Activated CD8-positive, alpha-beta T cell treated with anti-CD3 and anti-CD28 coated beads for 36 hours (primary cell): ENCODE data around the gene DUOXA1. TPM values are rescaled to one million over a fixed set of nuclear protein-coding genes. Genes with fewer than 3 reads are reported as not detected.

Source experiments
- ATAC-seq: fragments of 200-7000 bp; cut with Tn5 transposase; one replicate; pipeline ENCODE4 v1.10.0; 2021; ENCODE audit warnings: mild to moderate bottlenecking, moderate library complexity
- CTCF ChIA-PET: fragments of 350-600 bp; sonication (Branson Sonifier 250); formaldehyde crosslinking; loops from one replicate; lab custom pipeline; 2021; ENCODE audit warnings: antibody characterized with exemption; lab: Charles Lee
- POLR2A ChIA-PET: fragments of 350-600 bp; sonication (Branson Sonifier 250); formaldehyde crosslinking; loops from one replicate; lab custom pipeline; 2021; ENCODE audit warnings: antibody characterized with exemption; lab: Charles Lee
- DNase-seq: peaks from one replicate; pipeline ENCODE4 v3.0.0-alpha.2; 2020
- H3K27ac Mint-ChIP-seq: one replicate; pipeline ENCODE4 v1.8.0; 2021; ENCODE audit warnings: mild to moderate bottlenecking, mixed read lengths
- H3K27me3 Mint-ChIP-seq: one replicate; pipeline ENCODE4 v1.8.0; 2021; ENCODE audit warnings: mixed read lengths
- H3K36me3 Mint-ChIP-seq: one replicate; pipeline ENCODE4 v1.8.0; 2021; ENCODE audit warnings: low read depth, mixed read lengths
- H3K4me1 Mint-ChIP-seq: one replicate; pipeline ENCODE4 v1.8.0; 2021; ENCODE audit warnings: low read depth, mixed read lengths
- H3K4me3 Mint-ChIP-seq: one replicate; pipeline ENCODE4 v1.8.0; 2021; ENCODE audit warnings: mild to moderate bottlenecking, moderate library complexity, mixed read lengths
- H3K9me3 Mint-ChIP-seq: one replicate; pipeline ENCODE4 v1.8.0; 2021; ENCODE audit warnings: mixed read lengths
- CTCF ChIP-seq: fragments of 200-600 bp; IDR thresholded peaks from one replicate; pipeline ENCODE4 v1.8.0; 2022; ENCODE audit warnings: antibody characterized with exemption, mild to moderate bottlenecking
- intact Hi-C: fragments of 100-400 bp; cut with micrococcal nuclease; formaldehyde crosslinking; loops from one replicate; pipeline ENCODE4 v1.10.0; 2022
- total RNA-seq, 2 experiments: library from RNA; stranded (reverse); gene quantifications; one replicate each; pipeline ENCODE4 v1.2.3, GENCODE V29; 2021

The DUOXA1 gene
- total RNA-seq, 2 experiments from 2014 or later, result not detected

GRCh38 chr15:45144775-45145174 is 15.1 kb upstream of the DUOXA1 start:
- POLR2A ChIA-PET, result interaction anchor here (1.5 kb wide), 1 partner anchor 18 kb away, joined by 3 read pairs; no protein-coding TSS in a partner anchor
- Mint-ChIP-seq H3K27ac (no peak overlapping the region), H3K4me3 (no peak overlapping the region), H3K27me3 (no peaks in the 10 kb centered on the region), H3K4me1 (no peaks in the 10 kb centered on the region), H3K36me3 (no peaks in the 10 kb centered on the region), H3K9me3 (no peaks in the 10 kb centered on the region)
- DNase-seq (no peak), ATAC-seq (no peak)
- intact Hi-C loops, result no loop called here
- CTCF ChIA-PET, result interaction anchor here (4.2 kb wide), 1 partner anchor 26 kb away, joined by 15 read pairs; no protein-coding TSS in a partner anchor
- TF ChIP-seq CTCF, result no peak

- Mint-ChIP-seq H3K36me3 (no peaks in the 10 kb centered on the region), H3K9me3 (no peaks in the 10 kb centered on the region), H3K4me3 (no peak overlapping the region), H3K4me1 (no peaks in the 10 kb centered on the region), H3K27me3 (no peaks in the 10 kb centered on the region), H3K27ac (no peak overlapping the region)
- ATAC-seq (no peak), DNase-seq (no peak)
- intact Hi-C loops, result no loop called here
- ChIA-PET CTCF (interaction anchor here (1.6 to 4.2 kb wide), 2 partner anchors 26 to 61 kb away, joined by 5 to 15 read pairs; no protein-coding TSS in a partner anchor), POLR2A (no interaction called here)
- TF ChIP-seq CTCF, result no peak
Observed at GRCh38 chr15:45143946-45144345, 14.3 kb upstream of the DUOXA1 start.

GRCh38 chr15:45143056-45143455 is 13.4 kb upstream of the DUOXA1 start:
- intact Hi-C loops, result no loop called here
- Mint-ChIP-seq H3K27me3 (no peaks in the 10 kb centered on the region), H3K4me3 (no peak overlapping the region), H3K36me3 (no peaks in the 10 kb centered on the region), H3K9me3 (no peaks in the 10 kb centered on the region), H3K4me1 (no peaks in the 10 kb centered on the region), H3K27ac (no peak overlapping the region)
- CTCF ChIA-PET, result interaction anchor here (1.6 to 2.3 kb wide), 2 partner anchors 25 to 62 kb away, joined by 5 to 11 read pairs; no protein-coding TSS in a partner anchor
- no peak for DNase-seq
- TF ChIP-seq CTCF, result no peak
- no peak for ATAC-seq
- POLR2A ChIA-PET, result no interaction called here

- H3K4me1 Mint-ChIP-seq, result peaks cover 2% of the 10 kb centered on the region
Observed at GRCh38 chr15:45141386-45141785, 11.7 kb upstream of the DUOXA1 start.

More at GRCh38 chr15:45141386-45141785, 11.7 kb upstream of the DUOXA1 start:
- peaks cover 5% of the 10 kb centered on the region for H3K27me3 Mint-ChIP-seq
- ChIA-PET CTCF (interaction anchor here (0.8 to 2.3 kb wide), 2 partner anchors 15 to 23 kb away, joined by 3 to 11 read pairs; no protein-coding TSS in a partner anchor), POLR2A (interaction anchor here (0.6 kb wide), 1 partner anchor 130 kb away, joined by 3 read pairs; no protein-coding TSS in a partner anchor)
- no peak overlapping the region for H3K27ac Mint-ChIP-seq
- ATAC-seq, result no peak
- no peak overlapping the region for H3K4me3 Mint-ChIP-seq
- no peak for TF ChIP-seq CTCF
- no peaks in the 10 kb centered on the region for H3K9me3 Mint-ChIP-seq
- intact Hi-C loops, result no loop called here
- DNase-seq, result no peak
- no peaks in the 10 kb centered on the region for H3K36me3 Mint-ChIP-seq
